CD14-positive monocyte (primary cell): ENCODE measurements around the gene SMIM13. TPM values are rescaled to one million over a fixed set of nuclear protein-coding genes. Genes with fewer than 3 reads are reported as not detected.

Experiments
- DNase-seq, 3 donors: peaks; one replicate each; pipeline ENCODE4 v3.0.0-alpha.2; 2011 to 2022
- H2AFZ ChIP-seq: 2 replicates; pipeline ENCODE4 v1.6.0; 2012; ENCODE audit warnings: mild to moderate bottlenecking, low read depth, low read length, inconsistent platforms; ENCODE audit not compliant: insufficient read depth, poor library complexity, severe bottlenecking
- H3K27ac ChIP-seq, 2 donors: 1 replicate in 1 of 2; 2 replicates in 1 of 2; pipeline ENCODE4 v1.5.1; 2012 to 2013; ENCODE audit warnings: low read length in 2 of 2, control low read depth in 1 of 2, inconsistent platforms in 1 of 2, low read depth in 1 of 2, mild to moderate bottlenecking in 1 of 2
- H3K27me3 ChIP-seq, 2 donors: one replicate each; pipeline versions ENCODE4 v1.6.0 to v1.6.1; 2011 to 2013; ENCODE audit warnings: low read length in 2 of 2; ENCODE audit not compliant: control insufficient read depth in 2 of 2, insufficient read depth in 2 of 2
- H3K36me3 ChIP-seq, 2 donors: replicated peaks in 1 of 2; 1 replicate in 1 of 2; 2 replicates in 1 of 2; pipeline versions ENCODE4 v1.5.1 to v1.6.1; 2012 to 2013; ENCODE audit warnings: low read length in 2 of 2, control low read depth in 1 of 2, inconsistent platforms in 1 of 2, mild to moderate bottlenecking in 1 of 2; ENCODE audit not compliant: insufficient read depth in 2 of 2, control insufficient read depth in 1 of 2
- H3K4me1 ChIP-seq, 2 donors: 1 replicate in 1 of 2; 2 replicates in 1 of 2; pipeline versions ENCODE4 v1.5.1 to v1.6.1; 2012 to 2013; ENCODE audit warnings: low read length in 2 of 2, control low read depth in 1 of 2, inconsistent platforms in 1 of 2, mild to moderate bottlenecking in 1 of 2, moderate library complexity in 1 of 2; ENCODE audit not compliant: insufficient read depth in 2 of 2, control insufficient read depth in 1 of 2
- H3K4me2 ChIP-seq: replicated peaks from 2 replicates; pipeline ENCODE3; 2012; ENCODE audit warnings: low read length, moderate library complexity, mild to moderate bottlenecking; ENCODE audit not compliant: poor library complexity, severe bottlenecking; ENCODE audit errors: extremely low read depth
- H3K4me3 ChIP-seq, 3 experiments: fragments of 200-600 bp in 1 of 3; sonication (generic) in 1 of 3; replicated peaks in 1 of 3; 1 replicate in 2 of 3; 2 replicates in 1 of 3; pipeline ENCODE4 v1.5.1; 2011 to 2013; ENCODE audit warnings: low read length in 3 of 3, mild to moderate bottlenecking in 3 of 3, control low read depth in 2 of 3, low read depth in 2 of 3, inconsistent platforms in 1 of 3, moderate library complexity in 1 of 3
- H3K79me2 ChIP-seq: 2 replicates; pipeline ENCODE4 v1.6.0; 2012; ENCODE audit warnings: mild to moderate bottlenecking, control low read depth, inconsistent platforms, low read length, moderate library complexity; ENCODE audit not compliant: insufficient read depth
- H3K9ac ChIP-seq: 2 replicates; pipeline ENCODE4 v1.6.0; 2017; ENCODE audit warnings: low read length, mild to moderate bottlenecking; ENCODE audit not compliant: insufficient read depth, poor library complexity, severe bottlenecking
- H3K9me3 ChIP-seq, 2 donors: replicated peaks in 1 of 2; 1 replicate in 1 of 2; 2 replicates in 1 of 2; pipeline versions ENCODE4 v1.5.1 to v1.6.1; 2012 to 2013; ENCODE audit warnings: low read length in 2 of 2, control low read depth in 1 of 2; ENCODE audit not compliant: control insufficient read depth in 1 of 2, insufficient read depth in 1 of 2
- H4K20me1 ChIP-seq: 2 replicates; pipeline ENCODE4 v1.6.0; 2012; ENCODE audit warnings: mild to moderate bottlenecking, low read length, control low read depth, moderate library complexity; ENCODE audit not compliant: insufficient read depth
- H3K27ac Mint-ChIP-seq, 7 donors: one replicate each; pipeline ENCODE4 v1.8.0; 2020; ENCODE audit warnings: mild to moderate bottlenecking in 7 of 7, mixed read lengths in 7 of 7, moderate library complexity in 6 of 7, inconsistent platforms in 2 of 7
- H3K27me3 Mint-ChIP-seq, 3 donors: one replicate each; pipeline ENCODE4 v1.8.0; 2021 to 2022; ENCODE audit warnings: low read depth in 3 of 3, mild to moderate bottlenecking in 3 of 3, mixed read lengths in 3 of 3, moderate library complexity in 3 of 3, inconsistent platforms in 1 of 3
- H3K36me3 Mint-ChIP-seq, 2 donors: one replicate each; pipeline ENCODE4 v1.8.0; 2020; ENCODE audit warnings: mixed read lengths in 2 of 2, inconsistent platforms in 1 of 2, mild to moderate bottlenecking in 1 of 2
- H3K4me1 Mint-ChIP-seq: one replicate; pipeline ENCODE4 v1.8.0; 2020; ENCODE audit warnings: mild to moderate bottlenecking, mixed read lengths
- H3K4me3 Mint-ChIP-seq, 2 donors: one replicate each; pipeline ENCODE4 v1.8.0; 2020; ENCODE audit warnings: mild to moderate bottlenecking in 2 of 2, mixed read lengths in 2 of 2, moderate library complexity in 1 of 2
- H3K9me3 Mint-ChIP-seq, 7 donors: one replicate each; pipeline ENCODE4 v1.8.0; 2020 to 2022; ENCODE audit warnings: mixed read lengths in 7 of 7, mild to moderate bottlenecking in 6 of 7, moderate library complexity in 6 of 7, inconsistent platforms in 2 of 7
- WGBS: methylation state at CpG from one replicate; pipeline ENCODE4 v1.1.5; 2013; ENCODE audit warnings: missing lambda C conversion rate; ENCODE audit not compliant: insufficient coverage; 5-methylcytosine and 5-hydroxymethylcytosine counted together
- intact Hi-C, 2 donors: fragments of 100-400 bp; cut with micrococcal nuclease; formaldehyde crosslinking; loops; one replicate each; pipeline versions ENCODE4 v1.15.0 to v1.15.1; 2023
- polyA plus RNA-seq, 3 donors: library from polyadenylated mRNA; depleted of rRNA in 1 of 3; unstranded in 2 of 3; stranded (reverse) in 1 of 3; fragments of 300-500 nt in 2 of 3; fragments of >200 nt in 1 of 3; fragmentation: Illumina TruSeq in 2 of 3; gene quantifications; 1 replicate in 2 of 3; 2 replicates in 1 of 3; pipeline ENCODE4 v1.2.3, GENCODE V29; 2012 to 2021
- TF ChIP-seq, protein P1 (sequence below): fragments of 200-600 bp; IDR thresholded peaks from one replicate; pipeline ENCODE4 v1.8.0; 2022; ENCODE audit warnings: antibody characterized with exemption, mild to moderate bottlenecking

Gene SMIM13
- polyA plus RNA-seq, 3 donors: 1.4 to 3.4 (median 2.4) TPM

DNA sequence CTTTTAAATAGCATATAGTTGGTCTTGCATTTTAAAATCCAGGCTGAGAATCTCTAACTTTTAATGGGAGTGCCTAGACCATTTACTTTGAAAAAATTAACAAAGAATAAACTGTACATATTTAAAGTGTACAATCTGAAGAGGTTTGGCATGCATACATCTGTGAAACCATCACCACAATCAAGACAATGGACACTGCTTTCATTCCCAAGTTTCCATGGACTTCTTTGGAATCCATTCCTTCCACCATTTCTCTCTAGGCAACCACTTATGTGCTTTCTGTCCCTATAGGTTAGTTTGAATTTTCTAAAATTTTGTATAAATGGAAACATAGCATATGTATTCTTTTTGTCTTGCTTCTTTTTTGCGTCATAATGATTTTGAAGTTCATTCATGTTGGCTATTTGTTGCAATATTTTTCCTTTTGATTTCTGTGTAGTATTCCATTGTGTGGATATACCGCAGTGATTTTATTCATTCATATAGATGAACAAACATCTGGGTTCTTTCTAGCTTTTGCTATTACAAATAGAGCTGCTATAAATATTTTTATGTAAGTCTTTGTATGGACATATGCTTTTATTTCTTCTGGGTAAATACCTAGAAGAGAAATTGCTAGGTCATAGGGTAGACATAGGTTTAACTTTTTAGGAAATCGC is 88.0 kb downstream of the SMIM13 start:
- H3K4me3 ChIP-seq: no peak overlapping the region
- TF ChIP-seq, protein P1, sequence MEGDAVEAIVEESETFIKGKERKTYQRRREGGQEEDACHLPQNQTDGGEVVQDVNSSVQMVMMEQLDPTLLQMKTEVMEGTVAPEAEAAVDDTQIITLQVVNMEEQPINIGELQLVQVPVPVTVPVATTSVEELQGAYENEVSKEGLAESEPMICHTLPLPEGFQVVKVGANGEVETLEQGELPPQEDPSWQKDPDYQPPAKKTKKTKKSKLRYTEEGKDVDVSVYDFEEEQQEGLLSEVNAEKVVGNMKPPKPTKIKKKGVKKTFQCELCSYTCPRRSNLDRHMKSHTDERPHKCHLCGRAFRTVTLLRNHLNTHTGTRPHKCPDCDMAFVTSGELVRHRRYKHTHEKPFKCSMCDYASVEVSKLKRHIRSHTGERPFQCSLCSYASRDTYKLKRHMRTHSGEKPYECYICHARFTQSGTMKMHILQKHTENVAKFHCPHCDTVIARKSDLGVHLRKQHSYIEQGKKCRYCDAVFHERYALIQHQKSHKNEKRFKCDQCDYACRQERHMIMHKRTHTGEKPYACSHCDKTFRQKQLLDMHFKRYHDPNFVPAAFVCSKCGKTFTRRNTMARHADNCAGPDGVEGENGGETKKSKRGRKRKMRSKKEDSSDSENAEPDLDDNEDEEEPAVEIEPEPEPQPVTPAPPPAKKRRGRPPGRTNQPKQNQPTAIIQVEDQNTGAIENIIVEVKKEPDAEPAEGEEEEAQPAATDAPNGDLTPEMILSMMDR: no peak
- no peak overlapping the region for H2AFZ ChIP-seq
- DNase-seq: no peak
- no CpG with 5 or more reads among the region's 3 CpGs for WGBS
- no peak overlapping the region for H3K4me2 ChIP-seq
- no peaks in the 10 kb centered on the region for H3K4me1 ChIP-seq
- H3K27ac ChIP-seq: no peak overlapping the region
- H3K27me3 ChIP-seq: no peaks in the 10 kb centered on the region
- no peaks in the 10 kb centered on the region for H3K9me3 ChIP-seq
- intact Hi-C loops: no loop called here
- H3K4me3 Mint-ChIP-seq: no peak overlapping the region
- peaks cover 23 to 36% of the 10 kb centered on the region in 2 donors for H3K36me3 ChIP-seq
- no peak overlapping the region for H3K27ac Mint-ChIP-seq
- peaks cover 0 to 12% (median 3%) of the 10 kb centered on the region in 7 donors for H3K9me3 Mint-ChIP-seq
- H3K27me3 Mint-ChIP-seq: no peaks in the 10 kb centered on the region
- no peaks in the 10 kb centered on the region for H3K79me2 ChIP-seq
- peaks cover 40 to 43% of the 10 kb centered on the region in 2 donors for H3K36me3 Mint-ChIP-seq
- no peaks in the 10 kb centered on the region for H4K20me1 ChIP-seq
- no peaks in the 10 kb centered on the region for H3K4me1 Mint-ChIP-seq
- H3K9ac ChIP-seq: no peak overlapping the region

GRCh38 chr6:11183761-11184362 is 90.2 kb downstream of the SMIM13 start:
- 100% methylated on average over 1 of the region's 3 CpGs for WGBS
- Mint-ChIP-seq H3K4me1 (no peaks in the 10 kb centered on the region), H3K27ac (no peak overlapping the region), H3K36me3 (peaks cover 62 to 66% of the 10 kb centered on the region in 2 donors), H3K4me3 (no peak overlapping the region), H3K27me3 (peaks cover 0 to 2% (median 0%) of the 10 kb centered on the region in 3 donors), H3K9me3 (peaks cover 0 to 12% (median 3%) of the 10 kb centered on the region in 7 donors)
- Histone ChIP-seq H3K36me3 (peaks cover 43 to 59% of the 10 kb centered on the region in 2 donors), H3K27me3 (no peaks in the 10 kb centered on the region), H3K4me3 (no peak overlapping the region), H3K4me1 (no peaks in the 10 kb centered on the region), H3K9ac (no peak overlapping the region), H3K79me2 (no peaks in the 10 kb centered on the region), H4K20me1 (no peaks in the 10 kb centered on the region), H3K27ac (no peak overlapping the region), H3K9me3 (no peaks in the 10 kb centered on the region), H2AFZ (no peak overlapping the region), H3K4me2 (no peak overlapping the region)
- intact Hi-C loops: no loop called here
- DNase-seq: no peak
- TF ChIP-seq, protein P1: no peak
